ENCODE data around the gene TOMM7. TPM values are rescaled to one million over a fixed set of nuclear protein-coding genes. Genes with fewer than 3 reads are reported as not detected.
"Not testable (repeated sequence)": the region's sequence is repeated elsewhere in the genome, so short reads cannot be mapped to it uniquely, and the experiment has no call there.

The TOMM7 gene
- total RNA-seq, 1 experiment from 2014 or later: 272 TPM

DNA sequence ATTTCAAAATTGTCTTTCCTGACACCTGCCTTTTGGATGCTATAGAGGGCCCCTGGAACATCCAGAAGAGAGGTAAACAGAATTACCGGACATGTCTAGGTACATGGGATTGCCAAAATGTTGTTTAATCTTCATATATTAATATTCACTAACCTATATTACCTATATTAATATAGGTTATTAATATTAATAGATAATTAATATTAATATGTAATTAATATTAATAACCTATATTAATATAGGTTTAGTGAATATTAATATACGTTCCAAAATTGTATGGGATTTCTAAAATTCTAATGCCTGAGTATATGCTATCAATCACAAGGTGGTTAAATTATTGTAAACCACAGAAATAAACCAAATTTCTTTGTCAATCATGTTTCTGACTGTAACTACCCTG, 17.4 kb downstream of the TOMM7 start:
- H3K27me3 Mint-ChIP-seq (ENCODE audit: unreplicated experiment): peaks cover 26% of the 10 kb centered on the region
- no TSS peak for BruUV-seq (replicated peaks)
- TF ChIP-seq, protein P1, sequence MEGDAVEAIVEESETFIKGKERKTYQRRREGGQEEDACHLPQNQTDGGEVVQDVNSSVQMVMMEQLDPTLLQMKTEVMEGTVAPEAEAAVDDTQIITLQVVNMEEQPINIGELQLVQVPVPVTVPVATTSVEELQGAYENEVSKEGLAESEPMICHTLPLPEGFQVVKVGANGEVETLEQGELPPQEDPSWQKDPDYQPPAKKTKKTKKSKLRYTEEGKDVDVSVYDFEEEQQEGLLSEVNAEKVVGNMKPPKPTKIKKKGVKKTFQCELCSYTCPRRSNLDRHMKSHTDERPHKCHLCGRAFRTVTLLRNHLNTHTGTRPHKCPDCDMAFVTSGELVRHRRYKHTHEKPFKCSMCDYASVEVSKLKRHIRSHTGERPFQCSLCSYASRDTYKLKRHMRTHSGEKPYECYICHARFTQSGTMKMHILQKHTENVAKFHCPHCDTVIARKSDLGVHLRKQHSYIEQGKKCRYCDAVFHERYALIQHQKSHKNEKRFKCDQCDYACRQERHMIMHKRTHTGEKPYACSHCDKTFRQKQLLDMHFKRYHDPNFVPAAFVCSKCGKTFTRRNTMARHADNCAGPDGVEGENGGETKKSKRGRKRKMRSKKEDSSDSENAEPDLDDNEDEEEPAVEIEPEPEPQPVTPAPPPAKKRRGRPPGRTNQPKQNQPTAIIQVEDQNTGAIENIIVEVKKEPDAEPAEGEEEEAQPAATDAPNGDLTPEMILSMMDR (IDR thresholded peaks at IDR 0.05; ENCODE audit: unreplicated experiment): no peak
- no peaks in the 10 kb centered on the region for H3K9me3 Mint-ChIP-seq (ENCODE audit: low read depth, unreplicated experiment)
- no peaks in the 10 kb centered on the region for H3K36me3 Mint-ChIP-seq (ENCODE audit: insufficient read depth, unreplicated experiment)
- H3K4me1 Mint-ChIP-seq (ENCODE audit: low read depth, unreplicated experiment): peaks cover 12% of the 10 kb centered on the region
- H3K4me3 Mint-ChIP-seq (ENCODE audit: low read depth, unreplicated experiment): no peak overlapping the region
- CTCF ChIA-PET: interaction anchor here (0.6 kb wide), 2 partner anchors 14 to 115 kb away, joined by 3 read pairs; no protein-coding TSS in a partner anchor
- intact Hi-C loops (cut with micrococcal nuclease; ENCODE audit: unreplicated experiment): no loop called here
- no peak overlapping the region for H3K27ac Mint-ChIP-seq (ENCODE audit: unreplicated experiment)
- no peak for DNase-seq

DNA sequence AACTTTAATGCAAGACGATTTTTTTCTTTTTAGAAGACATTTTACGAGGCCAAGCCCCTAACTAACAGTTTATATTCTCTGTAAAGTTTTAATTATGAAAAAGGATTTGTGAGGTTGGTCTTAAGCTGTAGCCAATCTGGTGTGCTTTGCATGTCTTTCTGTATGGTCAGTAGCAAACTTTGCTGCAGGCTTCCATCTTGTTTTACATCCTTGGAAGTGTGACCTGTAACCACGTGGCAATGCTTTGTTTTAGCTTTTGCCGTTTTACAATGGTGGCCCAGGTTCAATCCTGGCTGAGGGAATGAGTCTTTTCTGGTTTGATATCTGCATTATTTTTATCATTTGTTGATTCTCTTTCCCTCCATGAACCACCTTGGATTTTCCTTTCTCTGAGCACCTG, 19.8 kb downstream of the TOMM7 start:
- H3K27ac Mint-ChIP-seq (ENCODE audit: unreplicated experiment): not testable (repeated sequence)

DNA sequence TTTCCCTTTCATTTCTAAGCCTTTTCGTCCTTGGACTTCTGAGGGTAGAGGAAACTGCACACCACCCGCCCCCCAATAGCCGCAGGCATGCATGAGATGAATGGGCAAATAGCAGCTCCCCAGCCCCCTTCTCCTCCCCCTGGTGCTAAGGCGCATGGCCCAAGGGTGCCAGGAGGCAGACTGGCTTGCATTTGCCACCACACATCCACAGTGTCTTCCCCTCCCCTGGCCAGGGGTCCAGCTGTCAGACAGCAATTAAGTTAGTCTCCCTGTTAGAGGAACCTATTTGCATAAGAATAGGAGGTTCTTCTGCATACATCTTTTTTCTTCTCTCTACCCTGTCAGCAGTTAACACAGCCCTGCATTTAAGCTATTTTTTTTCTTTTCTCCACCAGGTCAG, 20.2 kb downstream of the TOMM7 start:
- Mint-ChIP-seq H3K4me1 (ENCODE audit: low read depth, unreplicated experiment) (no peaks in the 10 kb centered on the region), H3K27me3 (ENCODE audit: unreplicated experiment) (peaks cover 16% of the 10 kb centered on the region), H3K9me3 (ENCODE audit: low read depth, unreplicated experiment) (no peaks in the 10 kb centered on the region), H3K27ac (ENCODE audit: unreplicated experiment) (no peak overlapping the region), H3K4me3 (ENCODE audit: low read depth, unreplicated experiment) (no peak overlapping the region), H3K36me3 (ENCODE audit: insufficient read depth, unreplicated experiment) (no peaks in the 10 kb centered on the region)
- DNase-seq: no peak
- no TSS peak for BruUV-seq (replicated peaks)
- intact Hi-C loops (cut with micrococcal nuclease; ENCODE audit: unreplicated experiment): no loop called here
- CTCF ChIA-PET: interaction anchor here (0.6 kb wide), 1 partner anchor 11 kb away, joined by 3 read pairs; no protein-coding TSS in a partner anchor
- TF ChIP-seq, protein P1 (IDR thresholded peaks at IDR 0.05; ENCODE audit: unreplicated experiment): no peak

More for the DNA sequence above, 19.8 kb downstream of the TOMM7 start:
- CTCF ChIA-PET: interaction anchor here (0.6 kb wide), 1 partner anchor 10 kb away, joined by 3 read pairs; no protein-coding TSS in a partner anchor
- H3K4me3 Mint-ChIP-seq (ENCODE audit: low read depth, unreplicated experiment); H3K36me3 Mint-ChIP-seq (ENCODE audit: insufficient read depth, unreplicated experiment); DNase-seq; BruUV-seq (replicated peaks); H3K4me1 Mint-ChIP-seq (ENCODE audit: low read depth, unreplicated experiment); H3K9me3 Mint-ChIP-seq (ENCODE audit: low read depth, unreplicated experiment); intact Hi-C loops (cut with micrococcal nuclease; ENCODE audit: unreplicated experiment): not testable (repeated sequence)
- peaks cover 20% of the 10 kb centered on the region for H3K27me3 Mint-ChIP-seq (ENCODE audit: unreplicated experiment)

DNA sequence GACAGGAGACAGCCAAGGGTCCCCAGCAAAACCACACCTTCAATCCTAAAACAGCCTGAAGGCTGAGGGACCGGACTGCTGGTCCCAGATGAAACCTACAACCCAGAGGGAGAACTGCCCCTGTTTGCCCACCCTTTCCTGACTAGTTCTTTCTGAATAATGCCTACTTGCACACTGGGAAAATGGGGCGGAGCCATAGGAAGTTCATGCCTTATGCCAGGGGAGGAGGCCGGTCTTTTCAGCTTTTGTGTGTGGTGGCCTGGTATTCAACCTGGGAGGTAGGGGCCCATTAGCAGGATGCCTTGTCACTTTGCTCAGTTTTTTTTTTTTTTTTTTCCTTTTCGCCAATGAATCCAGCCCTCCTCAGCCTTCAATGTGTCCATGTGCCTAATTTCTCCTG, 20.7 kb downstream of the TOMM7 start:
- no peak for DNase-seq
- intact Hi-C loops (cut with micrococcal nuclease; ENCODE audit: unreplicated experiment): no loop called here
- Mint-ChIP-seq H3K27ac (ENCODE audit: unreplicated experiment) (no peak overlapping the region), H3K4me1 (ENCODE audit: low read depth, unreplicated experiment) (no peaks in the 10 kb centered on the region), H3K4me3 (ENCODE audit: low read depth, unreplicated experiment) (no peak overlapping the region), H3K9me3 (ENCODE audit: low read depth, unreplicated experiment) (peaks cover 2% of the 10 kb centered on the region), H3K36me3 (ENCODE audit: insufficient read depth, unreplicated experiment) (no peaks in the 10 kb centered on the region), H3K27me3 (ENCODE audit: unreplicated experiment) (peaks cover 11% of the 10 kb centered on the region)
- CTCF ChIA-PET: interaction anchor here (0.6 kb wide), 1 partner anchor 11 kb away, joined by 3 read pairs; no protein-coding TSS in a partner anchor
- BruUV-seq (replicated peaks): no TSS peak
- TF ChIP-seq, protein P1 (IDR thresholded peaks at IDR 0.05; ENCODE audit: unreplicated experiment): no peak

DNA sequence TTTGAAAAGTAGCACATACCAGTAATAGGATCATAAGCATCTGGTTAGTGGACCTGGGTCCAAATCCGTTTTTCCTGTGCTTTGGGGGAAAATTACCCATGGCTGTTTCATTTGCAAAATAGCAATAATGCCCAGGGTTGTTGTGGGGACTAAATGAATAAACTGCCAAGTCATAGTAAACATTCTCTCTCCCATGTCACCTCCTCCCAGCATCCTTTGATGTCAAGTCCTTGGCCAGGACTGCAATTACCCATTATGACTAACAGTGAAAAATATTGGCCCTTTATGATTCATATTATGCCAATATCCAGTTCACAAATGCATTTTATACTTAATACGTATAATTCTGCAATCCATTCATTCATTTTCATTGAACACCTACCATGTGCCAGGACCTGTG, 23.0 kb downstream of the TOMM7 start:
- no TSS peak for BruUV-seq (replicated peaks)
- TF ChIP-seq, protein P1 (IDR thresholded peaks at IDR 0.05; ENCODE audit: unreplicated experiment): no peak
- Mint-ChIP-seq H3K27me3 (ENCODE audit: unreplicated experiment) (no peaks in the 10 kb centered on the region), H3K4me3 (ENCODE audit: low read depth, unreplicated experiment) (no peak overlapping the region), H3K27ac (ENCODE audit: unreplicated experiment) (no peak overlapping the region), H3K36me3 (ENCODE audit: insufficient read depth, unreplicated experiment) (no peaks in the 10 kb centered on the region), H3K4me1 (ENCODE audit: low read depth, unreplicated experiment) (no peaks in the 10 kb centered on the region), H3K9me3 (ENCODE audit: low read depth, unreplicated experiment) (peaks cover 2% of the 10 kb centered on the region)
- no peak for DNase-seq
- intact Hi-C loops (cut with micrococcal nuclease; ENCODE audit: unreplicated experiment): no loop called here
- CTCF ChIA-PET: interaction anchor here (0.7 kb wide), 1 partner anchor 1328 kb away, joined by 4 read pairs; no protein-coding TSS in a partner anchor
